Epithelial cell of esophagus (primary cell): Measurements from ENCODE around the gene MUC5AC.

ENCODE experiments used
- DNase-seq: peaks from one replicate; pipeline ENCODE4 v3.0.0; 2010; ENCODE audit warnings: low read depth
- H3K4me3 ChIP-seq: 2 replicates; pipeline ENCODE4 v1.5.1; 2011; ENCODE audit warnings: mild to moderate bottlenecking, low read length, control low read depth
- TF ChIP-seq, protein P1 (sequence below): IDR thresholded peaks from 2 replicates; pipeline ENCODE4 v1.5.1; 2011; ENCODE audit warnings: low read depth, mild to moderate bottlenecking, low read length, control low read depth, inconsistent platforms; ENCODE audit not compliant: insufficient read depth; ENCODE audit errors: missing control alignments

The MUC5AC gene

DNA sequence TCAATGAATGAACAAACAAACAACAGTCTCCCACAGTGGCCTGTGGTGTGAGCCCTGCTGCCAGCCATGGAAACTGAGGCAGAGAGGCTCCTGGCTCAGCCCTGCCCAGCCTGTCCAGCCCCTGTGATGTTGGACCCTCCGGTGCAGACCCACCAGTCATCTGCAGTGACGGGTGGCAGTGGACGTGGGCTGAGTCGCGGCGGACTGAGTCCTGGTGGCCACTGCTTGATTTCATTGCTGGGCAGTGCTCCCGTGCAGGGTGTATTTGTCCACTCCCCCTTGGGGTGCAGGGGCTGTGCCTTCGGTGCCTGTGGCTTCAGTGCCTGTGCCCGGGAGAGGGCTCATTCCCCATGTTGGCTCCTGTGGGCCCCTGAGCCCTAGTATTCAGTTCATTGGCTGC is 31.9 kb upstream of the MUC5AC start:
- no peak for DNase-seq
- TF ChIP-seq, protein P1, sequence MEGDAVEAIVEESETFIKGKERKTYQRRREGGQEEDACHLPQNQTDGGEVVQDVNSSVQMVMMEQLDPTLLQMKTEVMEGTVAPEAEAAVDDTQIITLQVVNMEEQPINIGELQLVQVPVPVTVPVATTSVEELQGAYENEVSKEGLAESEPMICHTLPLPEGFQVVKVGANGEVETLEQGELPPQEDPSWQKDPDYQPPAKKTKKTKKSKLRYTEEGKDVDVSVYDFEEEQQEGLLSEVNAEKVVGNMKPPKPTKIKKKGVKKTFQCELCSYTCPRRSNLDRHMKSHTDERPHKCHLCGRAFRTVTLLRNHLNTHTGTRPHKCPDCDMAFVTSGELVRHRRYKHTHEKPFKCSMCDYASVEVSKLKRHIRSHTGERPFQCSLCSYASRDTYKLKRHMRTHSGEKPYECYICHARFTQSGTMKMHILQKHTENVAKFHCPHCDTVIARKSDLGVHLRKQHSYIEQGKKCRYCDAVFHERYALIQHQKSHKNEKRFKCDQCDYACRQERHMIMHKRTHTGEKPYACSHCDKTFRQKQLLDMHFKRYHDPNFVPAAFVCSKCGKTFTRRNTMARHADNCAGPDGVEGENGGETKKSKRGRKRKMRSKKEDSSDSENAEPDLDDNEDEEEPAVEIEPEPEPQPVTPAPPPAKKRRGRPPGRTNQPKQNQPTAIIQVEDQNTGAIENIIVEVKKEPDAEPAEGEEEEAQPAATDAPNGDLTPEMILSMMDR = no peak
- H3K4me3 ChIP-seq = no peak overlapping the region

DNA sequence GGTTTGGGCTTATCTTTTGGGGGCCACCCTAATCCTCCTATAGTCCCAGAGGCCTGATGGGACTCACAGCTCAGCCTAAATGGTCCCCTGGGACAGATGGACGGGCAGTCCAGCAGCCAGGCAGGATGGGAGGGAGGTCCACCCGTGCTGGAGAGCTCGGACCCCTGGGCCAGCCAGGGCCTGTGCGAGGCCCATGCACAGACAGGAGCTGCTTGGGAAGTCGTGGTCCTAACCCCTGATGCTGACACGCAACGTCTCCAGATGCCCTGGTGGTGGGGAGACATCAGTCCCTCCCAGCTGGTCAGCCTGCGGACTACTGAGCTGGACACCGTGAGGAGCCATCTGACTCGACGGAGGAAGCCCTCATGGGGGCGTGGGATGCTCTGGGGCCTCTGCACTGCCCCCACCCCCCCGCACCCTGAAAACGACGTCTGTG is 31.2 kb upstream of the MUC5AC start:
- no peak overlapping the region for H3K4me3 ChIP-seq
- no peak for DNase-seq
- TF ChIP-seq, protein P1 = no peak

DNA sequence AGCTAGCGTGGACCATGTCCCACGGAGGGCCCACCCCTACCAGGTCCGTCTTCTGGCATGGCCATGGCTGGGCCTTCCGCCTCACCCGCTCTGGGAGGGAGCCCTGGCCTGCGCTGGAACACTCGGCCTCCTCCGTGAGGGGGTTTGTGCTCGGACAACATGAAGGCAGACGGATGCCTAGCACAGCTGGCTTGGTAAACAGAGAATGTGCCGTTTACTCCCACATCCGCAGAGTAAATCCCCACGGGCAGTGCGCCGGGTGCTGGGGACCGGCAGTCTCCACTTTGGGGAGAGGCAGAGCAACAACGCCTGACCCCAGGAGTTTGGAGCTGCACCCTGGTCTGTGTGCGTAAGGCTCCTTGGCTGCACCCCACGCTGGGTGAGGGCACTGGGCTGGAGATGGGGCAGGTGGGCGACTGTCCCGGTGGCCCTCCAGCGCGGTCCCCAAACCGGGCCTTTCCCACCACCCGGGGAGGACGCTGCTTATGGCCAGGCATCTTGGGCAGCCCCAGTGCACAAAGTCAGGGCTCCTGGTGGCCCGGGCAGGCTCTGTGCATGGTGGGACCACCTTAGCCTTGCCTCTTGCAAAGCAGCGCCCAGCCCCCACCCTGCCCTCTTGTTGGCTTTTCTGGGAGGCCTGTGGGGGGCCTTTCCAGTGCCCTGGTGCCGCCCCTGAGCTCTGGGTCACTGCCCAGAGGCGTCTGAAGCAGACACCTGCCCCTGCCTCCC is 30.7 kb upstream of the MUC5AC start:
- TF ChIP-seq, protein P1 = no peak
- no peak overlapping the region for H3K4me3 ChIP-seq
- no peak for DNase-seq

DNA sequence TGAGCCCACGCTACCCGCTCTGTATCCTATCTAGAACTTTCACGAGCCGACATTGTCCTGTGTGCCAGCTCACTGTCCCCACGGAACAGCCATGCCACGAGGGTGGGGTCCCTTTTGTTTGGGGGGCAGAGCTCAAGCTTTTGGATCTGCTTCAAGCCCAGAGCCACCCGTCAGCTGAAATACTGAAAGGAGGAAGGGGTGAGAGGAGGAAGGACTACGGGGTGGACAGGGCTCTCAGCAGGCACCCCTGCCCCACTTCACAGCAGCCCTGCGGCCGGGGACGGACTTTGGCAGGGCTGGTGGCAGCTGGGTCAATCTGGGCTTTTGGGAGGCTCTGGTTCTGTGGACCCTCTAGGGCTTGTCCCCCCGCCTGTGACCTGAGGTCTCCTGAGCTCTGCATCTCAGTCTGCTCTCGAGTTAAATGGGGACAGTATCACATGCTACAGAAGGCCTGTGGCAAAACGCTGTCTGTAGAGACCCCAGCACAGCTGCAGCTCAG is 30.0 kb upstream of the MUC5AC start:
- H3K4me3 ChIP-seq = no peak overlapping the region
- TF ChIP-seq, protein P1 = no peak
- no peak for DNase-seq

GRCh38 chr11:1128311-1129142 is 29.2 kb upstream of the MUC5AC start:
- no peak overlapping the region for H3K4me3 ChIP-seq
- DNase-seq = no peak

GRCh38 chr11:1129143-1129610 is 28.6 kb upstream of the MUC5AC start:
- DNase-seq = no peak
- no peak overlapping the region for H3K4me3 ChIP-seq
- TF ChIP-seq, protein P1 = no peak

More at GRCh38 chr11:1128311-1129142, 29.2 kb upstream of the MUC5AC start:
- TF ChIP-seq, protein P1 = no peak
